PC-3 (cell line): ENCODE measurements around the gene ACTL6A.

Experiments
- CTCF ChIP-seq: fragments of 300-600 bp; sonication (generic); conservative IDR thresholded peaks from 2 replicates; pipeline ENCODE4 v1.5.1; 2017; ENCODE audit warnings: antibody characterized with exemption, low read depth, mild to moderate bottlenecking, low read length
- EZH2 ChIP-seq: fragments of 300-600 bp; sonication (generic); IDR thresholded peaks from one replicate; pipeline ENCODE4 v1.6.1; 2017; ENCODE audit warnings: antibody characterized with exemption, mild to moderate bottlenecking, low read length; ENCODE audit not compliant: unreplicated experiment

GRCh38 chr3:179536256-179536655 lies 26.5 kb upstream of the ACTL6A start:
- no peak for TF ChIP-seq CTCF
- no peak for TF ChIP-seq EZH2
